GM18868 (cell line): Measurements from ENCODE around the gene NKX2-4.
A peak's percentile ranks its signal among the peaks of the same experiment; 100 is the strongest.
"Not testable (repeated sequence)": the region's sequence is repeated elsewhere in the genome, so short reads cannot be mapped to it uniquely, and the experiment has no call there.

Source experiments
- ATAC-seq: cut with Tn5 transposase; IDR thresholded peaks from one replicate; pipeline ENCODE4 v1.9.1; 2021; ENCODE audit warnings: mild to moderate bottlenecking, moderate library complexity; ENCODE audit not compliant: unreplicated experiment

Gene NKX2-4

DNA sequence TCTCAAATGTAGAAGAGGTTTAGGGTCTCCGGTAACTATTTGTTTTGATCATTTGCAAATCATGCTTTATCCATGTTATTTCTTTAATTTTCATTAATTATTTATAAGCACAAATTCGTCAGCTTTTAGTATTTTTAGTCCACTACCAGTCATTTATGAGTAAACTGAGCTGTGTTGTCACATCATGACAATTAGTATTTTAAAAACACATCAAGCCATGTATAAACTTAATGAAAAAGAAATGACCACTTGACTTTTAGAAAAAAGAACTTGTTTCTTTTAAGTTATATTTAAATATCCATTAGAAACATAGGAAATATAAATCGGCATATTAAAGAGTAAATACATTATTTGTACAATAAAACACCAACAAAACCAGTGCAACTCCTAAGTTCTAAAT, 2.8 kb downstream of the NKX2-4 start:
- no peak for ATAC-seq

DNA sequence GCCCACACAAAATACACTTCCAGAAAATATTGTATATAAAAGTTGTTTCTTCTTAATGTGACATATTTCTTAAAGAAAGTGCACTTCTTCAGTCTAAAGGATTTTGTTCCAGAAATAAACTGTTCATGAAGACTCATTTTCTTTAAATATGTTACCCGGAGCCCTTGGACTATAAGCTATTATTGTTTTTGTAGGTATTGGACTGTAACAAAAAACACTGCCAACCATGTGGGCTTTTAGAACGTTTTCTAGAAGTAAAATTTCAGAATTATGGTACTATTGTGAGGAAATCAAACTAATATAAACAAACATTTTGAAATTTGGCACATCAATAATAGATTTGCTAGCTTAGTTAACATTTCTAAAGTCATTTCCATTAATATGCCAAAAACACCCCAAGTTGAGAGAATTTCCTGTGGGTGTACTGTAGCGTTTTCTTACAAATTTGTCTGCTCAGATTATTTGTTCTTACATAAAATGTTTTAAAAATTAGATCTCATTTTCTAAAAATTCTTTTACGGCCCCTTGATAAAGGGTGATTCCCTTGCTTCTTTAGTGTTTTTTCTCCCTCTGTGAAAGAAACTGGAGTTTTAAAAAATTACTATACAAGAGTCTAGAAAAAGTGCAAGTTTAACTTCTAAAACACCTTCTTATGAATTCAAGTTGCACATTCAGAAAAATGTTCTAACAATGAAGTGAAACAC, 3.4 kb downstream of the NKX2-4 start:
- ATAC-seq = no peak

DNA sequence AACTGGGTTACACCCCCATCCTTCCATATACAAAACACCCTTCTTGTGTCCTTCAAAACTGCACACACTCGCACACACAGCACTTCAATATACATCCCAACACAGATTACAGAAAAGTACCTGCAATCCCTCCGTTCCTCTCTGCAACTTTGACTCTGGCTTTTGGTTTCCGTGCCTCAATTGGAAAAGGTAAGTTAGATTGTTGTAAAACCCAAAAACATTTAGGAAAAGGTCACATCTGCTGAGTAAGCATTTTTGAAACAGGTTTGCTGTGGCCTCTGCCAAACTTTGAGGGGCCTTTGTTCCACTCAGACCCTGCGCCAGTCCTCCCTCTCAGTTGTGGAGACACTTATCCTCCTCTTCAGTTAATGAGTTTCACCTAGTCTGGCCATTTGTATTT, 4.2 kb downstream of the NKX2-4 start:
- no peak for ATAC-seq

DNA sequence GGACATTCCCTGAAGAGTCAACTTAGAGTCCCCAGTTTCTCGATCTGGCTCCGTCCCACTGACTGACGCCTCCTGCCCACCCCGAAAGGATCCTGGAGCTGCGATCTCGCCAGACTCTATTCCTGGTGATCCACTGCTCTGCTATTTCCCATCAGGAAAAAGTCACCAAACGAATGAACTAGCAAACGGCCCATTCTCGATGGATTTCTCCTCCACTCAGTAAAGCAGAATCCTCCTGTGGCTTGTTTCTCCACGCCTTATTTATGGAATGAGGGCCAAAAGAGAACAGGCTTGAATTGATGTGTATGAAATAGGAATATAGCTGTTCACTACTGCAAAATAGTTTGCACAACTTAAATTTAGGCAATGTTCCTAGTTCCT, 5.4 kb downstream of the NKX2-4 start:
- no peak for ATAC-seq

DNA sequence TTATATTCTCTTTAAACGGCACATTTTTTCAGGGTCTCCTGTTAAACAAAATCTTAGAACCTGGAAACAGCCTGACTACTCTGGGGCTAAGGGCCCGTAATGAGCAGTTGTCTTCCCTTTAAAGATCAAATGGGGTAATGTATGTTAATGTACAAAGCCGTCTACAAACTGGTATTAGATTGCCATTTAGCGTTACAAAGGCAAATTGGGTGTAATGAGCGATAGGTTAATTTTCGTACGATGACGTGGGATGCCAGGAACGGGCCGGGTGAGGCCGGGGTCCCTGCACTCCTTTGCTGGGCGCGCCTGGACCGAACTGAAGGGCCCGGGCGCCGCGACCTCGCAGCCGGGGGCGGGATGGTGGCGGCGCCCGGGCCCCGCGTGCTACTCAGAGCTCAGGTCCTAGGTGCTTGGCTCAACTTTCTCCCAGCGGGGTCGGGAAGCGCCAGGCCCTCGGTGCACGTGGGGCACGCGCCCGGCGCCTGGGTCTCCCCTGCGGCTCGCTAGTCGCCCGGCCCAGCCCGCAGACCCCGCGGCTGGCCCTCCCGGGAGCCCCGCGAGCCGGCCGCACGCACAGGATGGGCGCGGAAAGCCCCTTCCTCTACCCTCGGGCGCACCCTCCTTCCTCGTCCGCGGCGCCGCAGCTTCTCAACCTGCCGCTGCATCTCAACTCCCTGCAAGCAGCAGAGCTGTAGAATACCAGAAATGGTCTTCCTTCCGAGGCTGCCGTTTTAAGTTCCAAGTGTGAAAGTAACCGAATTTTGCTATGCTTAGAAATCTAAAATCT, 5.9 kb downstream of the NKX2-4 start:
- peak; percentile 58 for ATAC-seq

DNA sequence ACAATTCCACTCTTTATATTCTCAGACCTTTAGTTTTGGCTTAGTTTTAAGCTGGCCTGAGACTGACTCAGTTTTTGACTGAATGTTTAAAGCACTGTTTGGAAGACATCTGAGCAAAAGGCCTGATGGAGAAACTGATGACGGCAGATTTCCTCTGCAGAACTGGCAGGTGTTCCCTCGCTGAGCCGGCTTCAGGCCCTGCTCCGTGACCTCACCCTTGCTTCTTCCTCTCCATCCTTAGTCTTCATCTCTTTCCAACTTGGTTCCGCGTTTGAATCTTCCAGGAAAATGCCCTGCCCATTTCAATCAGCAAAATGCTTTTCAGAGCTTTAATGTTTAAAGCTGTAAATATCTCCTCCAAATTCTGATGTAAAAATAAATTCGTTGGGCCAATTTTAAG, 6.6 kb downstream of the NKX2-4 start:
- ATAC-seq = no peak

DNA sequence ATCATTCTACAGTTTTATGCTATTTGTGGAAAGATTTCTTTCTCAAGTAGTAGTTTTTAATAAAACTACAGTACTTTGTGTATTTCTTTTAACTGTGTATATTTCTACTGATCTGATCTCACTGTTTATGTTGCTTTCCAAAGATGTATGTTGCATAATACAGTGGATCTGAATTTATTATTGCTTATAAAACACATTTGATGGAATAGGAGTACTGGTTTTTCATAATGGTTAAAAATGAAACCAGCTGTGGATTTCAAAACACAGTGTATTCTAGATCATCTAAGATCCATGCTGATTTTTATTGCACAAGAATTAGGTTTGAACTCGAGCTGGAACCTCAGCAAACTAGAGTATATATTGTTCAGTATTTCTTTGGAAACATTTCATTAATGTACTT, 8.0 kb downstream of the NKX2-4 start:
- ATAC-seq = no peak

DNA sequence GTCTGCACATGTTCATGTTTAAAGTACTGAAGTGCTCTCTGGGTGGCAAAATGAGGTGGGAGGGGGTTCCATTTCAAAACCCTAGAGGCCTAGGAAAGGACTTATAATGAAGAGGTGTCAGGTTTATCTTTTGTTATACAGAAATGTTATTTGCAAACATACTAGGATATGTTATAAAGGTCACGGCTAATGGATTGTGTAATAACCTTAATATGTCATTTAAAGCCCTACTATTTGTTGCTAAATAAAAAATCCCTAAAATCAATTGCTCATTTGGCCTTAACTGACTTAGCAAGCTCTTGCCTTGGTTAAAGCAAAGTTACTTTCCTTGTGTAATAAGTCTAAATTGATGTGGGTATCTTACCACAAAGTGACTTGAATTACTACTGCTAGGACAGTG, 8.8 kb downstream of the NKX2-4 start:
- no peak for ATAC-seq

DNA sequence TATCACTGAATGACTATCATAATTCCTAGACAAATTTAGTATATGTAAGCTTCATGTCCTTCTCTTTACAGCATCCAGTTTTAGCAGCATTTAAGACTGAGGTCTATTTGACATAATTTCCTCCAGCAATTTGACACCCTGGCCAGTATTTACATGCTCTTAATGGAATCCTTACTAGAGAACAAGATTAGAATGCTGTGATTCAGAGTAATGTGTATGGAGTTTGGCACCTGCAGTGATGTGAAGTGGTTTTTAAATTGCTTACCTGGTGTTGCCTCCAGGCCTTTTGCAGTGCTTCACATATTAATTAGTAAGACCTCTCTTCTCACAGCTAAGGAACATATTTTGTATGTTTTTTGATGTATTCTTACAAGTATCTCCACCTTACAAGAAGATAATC, 9.8 kb downstream of the NKX2-4 start:
- ATAC-seq = no peak

DNA sequence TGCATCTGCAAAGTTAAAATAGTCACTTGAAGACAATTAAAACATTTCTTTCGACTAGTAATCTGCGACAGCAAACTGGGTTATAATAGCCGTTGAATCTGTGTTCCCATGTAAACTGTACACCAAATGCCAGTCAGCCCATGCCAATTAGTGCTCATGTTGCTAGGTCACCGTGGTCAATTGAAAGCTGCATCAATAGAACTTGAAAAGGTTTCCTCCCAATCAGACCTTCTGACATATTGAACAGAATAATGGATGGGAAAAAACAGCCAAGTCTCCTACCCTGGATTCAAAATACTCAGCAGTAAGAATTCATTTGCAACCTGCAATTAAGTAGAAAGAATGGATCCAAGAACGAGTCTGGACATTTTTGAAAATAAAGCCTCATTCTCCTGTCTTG, 11.2 kb downstream of the NKX2-4 start:
- no peak for ATAC-seq

DNA sequence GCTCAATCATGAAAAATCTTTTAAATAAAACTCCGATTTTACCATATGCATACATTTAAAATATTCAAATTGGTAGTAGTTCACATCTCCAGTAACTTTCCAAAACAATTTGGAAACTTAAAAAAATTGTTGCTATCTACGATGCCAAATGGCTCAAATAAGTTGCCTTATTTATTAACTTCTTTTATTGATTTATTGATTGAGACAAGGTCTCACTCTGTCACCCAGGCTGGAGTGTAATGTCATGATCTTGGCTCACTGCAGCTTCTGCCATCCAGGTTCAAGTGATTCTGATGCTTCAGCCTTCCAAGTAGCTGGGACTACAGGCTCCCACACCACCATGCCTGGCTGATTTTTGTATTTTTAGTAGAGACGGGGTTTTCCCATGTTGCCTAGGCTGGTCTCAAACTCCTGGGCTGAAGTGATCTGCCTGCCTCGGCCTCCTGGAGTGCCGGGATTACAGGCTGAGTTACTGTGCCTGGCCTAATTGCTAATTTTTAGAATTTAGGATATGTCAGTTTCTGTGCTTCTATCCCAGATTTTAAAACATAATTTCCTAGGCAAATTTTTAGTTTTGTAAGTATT, 12.9 kb downstream of the NKX2-4 start:
- no peak for ATAC-seq

DNA sequence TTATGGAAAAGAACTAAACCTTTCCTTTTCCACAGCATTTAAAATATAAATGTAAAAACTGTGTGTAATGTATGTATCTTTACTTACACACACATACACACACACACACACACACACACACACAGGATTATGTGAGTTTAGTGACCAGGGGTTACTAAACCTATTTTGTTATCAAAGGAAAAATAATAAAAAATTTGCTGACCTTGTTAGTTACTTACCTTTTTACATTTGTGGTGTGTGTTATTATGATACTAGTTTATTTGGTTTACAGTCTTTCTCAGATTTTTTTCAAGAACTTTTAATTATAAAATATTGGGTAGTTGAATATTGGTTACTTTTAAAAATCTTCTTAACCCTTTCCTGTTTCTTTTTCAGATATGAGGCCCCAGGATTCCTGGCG, 15.7 kb downstream of the NKX2-4 start:
- no peak for ATAC-seq

DNA sequence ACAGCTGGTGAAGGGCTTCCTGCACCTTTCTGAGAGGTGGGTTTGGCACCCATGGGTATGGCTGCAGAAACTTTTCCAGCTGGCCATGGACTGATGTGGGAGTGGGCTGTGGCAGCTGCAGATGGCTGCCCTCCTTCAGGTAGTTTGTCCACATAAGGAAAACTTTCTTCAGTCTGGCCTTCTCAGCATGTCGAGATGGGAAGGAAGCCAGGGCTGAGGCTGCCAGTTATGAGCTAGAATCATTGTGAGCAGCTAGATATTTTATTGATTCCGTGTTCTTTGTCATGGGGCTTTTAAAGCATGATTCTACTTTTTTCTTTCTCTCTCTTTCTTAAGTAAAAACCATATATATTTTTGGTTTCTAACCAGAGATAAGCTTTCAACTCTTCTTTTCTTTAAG, 16.6 kb downstream of the NKX2-4 start:
- no peak for ATAC-seq

DNA sequence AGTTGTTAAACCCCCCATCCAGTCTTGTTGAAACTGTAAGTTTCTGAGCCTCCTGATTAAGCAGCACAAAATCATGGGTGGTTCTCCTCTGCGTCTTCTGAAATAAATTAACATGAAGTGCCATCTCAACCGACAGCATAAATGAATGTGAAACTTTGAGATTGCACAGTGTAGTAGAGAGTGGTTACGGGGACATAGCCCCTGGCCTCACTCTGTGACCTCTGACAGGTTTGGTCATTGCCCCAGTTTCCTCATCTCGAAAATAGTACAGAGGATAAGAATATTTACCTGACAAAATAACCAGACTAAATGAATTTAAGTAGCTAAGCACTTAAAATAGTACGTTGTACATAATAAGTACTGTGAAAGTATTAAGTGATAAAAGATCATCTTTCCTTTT, 19.1 kb downstream of the NKX2-4 start:
- ATAC-seq = no peak

DNA sequence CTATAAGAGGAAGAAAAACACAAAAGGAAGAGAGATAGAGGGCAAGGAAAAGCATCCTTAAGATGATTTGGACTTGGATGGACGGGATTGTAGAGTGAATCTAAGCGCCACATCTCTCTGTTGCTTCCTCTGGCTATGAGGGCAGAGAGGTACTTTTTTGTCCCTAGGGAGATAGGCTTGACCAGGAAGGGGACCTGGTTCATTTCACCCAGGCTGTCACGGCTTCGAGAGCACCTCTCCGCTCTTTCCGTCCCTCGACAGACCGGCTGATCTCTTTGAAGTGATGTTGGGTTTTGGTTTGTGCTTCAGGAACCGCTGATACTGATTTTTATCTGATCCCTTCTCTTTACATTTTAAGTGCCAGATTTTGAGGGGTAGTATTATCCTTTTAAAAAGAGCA, 19.6 kb downstream of the NKX2-4 start:
- ATAC-seq = no peak

DNA sequence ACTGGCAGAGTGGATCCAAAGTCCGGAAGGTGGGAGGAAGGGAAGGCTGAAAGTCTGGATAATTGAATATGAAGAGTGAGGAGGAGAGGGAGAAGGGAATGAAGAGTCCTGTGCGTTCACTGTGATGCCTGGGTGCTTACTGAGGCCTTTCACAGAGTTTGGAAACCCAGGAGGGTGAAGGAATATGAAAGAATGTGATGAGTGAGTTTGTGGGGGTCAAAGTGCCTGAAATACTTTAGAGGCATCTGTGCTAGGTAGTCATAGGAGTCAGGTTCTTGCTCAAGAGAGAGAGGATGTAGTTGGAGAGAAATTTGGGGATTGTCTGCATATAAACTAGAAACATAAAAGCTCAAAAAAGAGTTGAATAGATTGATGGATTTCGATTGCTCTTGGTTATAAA, 20.7 kb downstream of the NKX2-4 start:
- ATAC-seq = no peak

DNA sequence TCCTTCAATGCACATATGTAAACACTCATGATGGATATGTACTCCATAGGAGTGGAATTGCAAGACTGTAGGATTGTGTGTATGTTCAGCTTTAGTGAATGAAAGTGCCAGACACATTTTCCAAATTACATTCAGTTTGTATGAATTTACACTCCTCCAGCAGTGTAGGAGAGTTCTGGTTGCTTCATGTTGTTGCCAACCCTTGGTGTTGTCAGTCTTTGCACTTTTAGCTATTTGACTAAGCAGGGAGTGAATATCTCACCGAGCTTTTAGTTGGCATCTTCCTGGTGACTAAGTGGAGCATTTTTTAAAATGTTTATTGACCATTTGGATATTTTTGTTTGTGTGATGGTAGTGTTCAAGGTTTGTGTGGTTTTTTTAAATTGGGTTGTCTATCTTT, 23.9 kb downstream of the NKX2-4 start:
- no peak for ATAC-seq

DNA sequence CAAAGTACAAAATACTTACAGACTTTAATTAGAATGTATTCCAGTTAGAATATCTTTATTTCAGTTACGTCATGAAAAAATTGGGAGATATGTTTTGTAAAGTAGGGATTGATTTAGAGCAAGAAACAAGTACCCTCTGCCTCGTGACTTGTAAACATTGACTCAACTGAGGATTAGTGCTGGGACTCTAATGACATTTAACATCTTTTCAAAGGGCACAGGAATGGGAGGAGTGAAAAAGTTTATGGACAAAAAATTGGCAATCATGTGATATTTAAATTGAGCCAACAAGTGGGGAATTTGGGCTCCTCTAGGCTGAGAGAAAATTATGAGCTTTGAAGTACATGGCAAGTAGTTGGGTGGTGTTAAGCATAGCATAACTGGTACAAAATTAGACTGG, 25.3 kb downstream of the NKX2-4 start:
- no peak for ATAC-seq

DNA sequence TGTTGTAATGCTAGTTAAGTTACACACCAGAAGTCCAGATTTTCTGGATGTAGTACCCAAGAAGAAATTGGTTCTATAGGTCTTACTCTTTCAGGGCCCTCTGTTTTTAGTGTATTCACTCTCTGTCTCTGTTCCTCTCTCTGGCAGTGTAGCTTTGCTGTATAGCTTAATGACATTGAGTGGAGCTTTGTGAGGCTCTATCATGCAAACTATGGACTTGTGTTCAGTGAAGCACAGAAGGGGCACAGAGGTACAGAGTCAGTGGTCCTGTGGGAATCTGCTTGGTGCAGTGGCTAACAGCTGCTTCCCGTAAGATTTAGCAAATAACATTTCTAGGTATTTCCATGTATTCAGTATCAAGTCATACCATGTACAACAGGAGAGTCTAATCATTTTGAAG, 26.1 kb downstream of the NKX2-4 start:
- ATAC-seq = no peak

DNA sequence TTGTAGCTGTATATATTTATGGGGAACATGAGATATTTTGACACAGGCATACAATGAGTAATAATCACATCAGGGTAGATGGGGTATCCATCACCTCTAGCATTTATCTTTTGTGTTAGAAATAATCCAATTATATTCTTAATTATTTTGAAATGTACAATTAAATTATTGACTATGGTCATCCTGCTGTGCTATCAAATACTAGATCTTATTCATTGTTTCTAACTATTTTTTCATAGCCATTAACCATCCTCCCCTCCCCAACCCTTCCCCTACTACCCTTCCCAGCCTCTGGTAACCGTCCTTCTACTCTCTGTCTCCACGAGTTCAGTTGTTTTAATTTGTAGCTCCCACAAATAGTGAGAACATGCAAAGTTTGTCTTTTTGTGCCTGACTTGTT, 28.5 kb downstream of the NKX2-4 start:
- ATAC-seq = no peak

DNA sequence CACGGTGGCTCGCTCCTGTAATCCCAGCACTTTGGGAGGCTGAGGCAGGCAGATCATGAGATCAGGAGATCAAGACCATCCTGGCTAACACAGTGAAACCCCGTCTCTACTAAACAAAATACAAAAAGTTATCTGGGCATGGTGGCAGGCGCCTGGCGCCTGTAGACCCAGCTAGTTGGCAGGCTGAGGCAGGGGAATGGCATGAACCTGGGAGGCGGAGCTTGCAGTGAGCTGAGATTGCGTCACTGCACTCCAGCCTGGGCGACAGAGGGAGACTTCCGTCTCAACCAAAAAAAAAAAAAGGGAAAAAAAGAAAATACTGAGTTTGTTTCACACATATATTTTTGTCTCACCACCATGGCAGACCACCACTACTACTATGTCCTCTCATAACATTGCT, 31.1 kb downstream of the NKX2-4 start:
- not testable (repeated sequence) for ATAC-seq

DNA sequence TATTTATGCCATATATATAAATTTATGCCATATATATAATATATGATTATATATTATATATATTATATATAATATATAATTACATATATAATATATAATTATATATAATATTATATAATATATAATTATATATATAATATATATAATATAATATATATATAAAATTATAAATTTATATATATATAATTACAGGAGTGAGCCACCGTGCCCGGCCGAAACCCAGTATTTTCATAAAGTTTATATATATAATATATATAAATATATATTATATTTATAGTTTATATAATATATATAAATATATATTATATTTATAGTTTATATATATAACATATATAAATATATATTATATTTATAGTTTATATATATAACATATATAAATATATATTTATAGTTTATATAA, 31.6 kb downstream of the NKX2-4 start:
- ATAC-seq = no peak
